ENCODE measurements around the gene ARAP2.

The ARAP2 gene

GRCh38 chr4:36038491-36038890 is 205.8 kb downstream of the ARAP2 start:
- H3K27me3 ChIP-seq (ENCODE audit: insufficient read depth, low read length) = no peaks in the 10 kb centered on the region
- WGBS = 100% methylated on average over 1 of the region's 1 CpG

GRCh38 chr4:36037127-36037526 is 207.2 kb downstream of the ARAP2 start:
- Histone ChIP-seq H3K9ac (ENCODE audit: low read depth, low read length) (no peak overlapping the region), H3K4me1 (ENCODE audit: insufficient read depth, low read length) (peaks cover 6% of the 10 kb centered on the region; the same call in 1 of the 2 replicates), H3K9me3 (ENCODE audit: insufficient read depth, low read depth, low read length) (no peaks in the 10 kb centered on the region), H3K27me3 (ENCODE audit: insufficient read depth, low read length) (no peaks in the 10 kb centered on the region), H3K27ac (ENCODE audit: low read depth, low read length) (no peak overlapping the region), H3K4me3 (ENCODE audit: low read length) (no peak overlapping the region), H3K36me3 (ENCODE audit: insufficient read depth, low read length) (no peaks in the 10 kb centered on the region)

More at GRCh38 chr4:36038491-36038890, 205.8 kb downstream of the ARAP2 start:
- Histone ChIP-seq H3K9me3 (ENCODE audit: insufficient read depth, low read depth, low read length) (no peaks in the 10 kb centered on the region), H3K4me1 (ENCODE audit: insufficient read depth, low read length) (peaks cover 6% of the 10 kb centered on the region; the same call in 1 of the 2 replicates), H3K4me3 (ENCODE audit: low read length) (no peak overlapping the region), H3K36me3 (ENCODE audit: insufficient read depth, low read length) (no peaks in the 10 kb centered on the region), H3K9ac (ENCODE audit: low read depth, low read length) (no peak overlapping the region), H3K27ac (ENCODE audit: low read depth, low read length) (no peak overlapping the region)

DNA sequence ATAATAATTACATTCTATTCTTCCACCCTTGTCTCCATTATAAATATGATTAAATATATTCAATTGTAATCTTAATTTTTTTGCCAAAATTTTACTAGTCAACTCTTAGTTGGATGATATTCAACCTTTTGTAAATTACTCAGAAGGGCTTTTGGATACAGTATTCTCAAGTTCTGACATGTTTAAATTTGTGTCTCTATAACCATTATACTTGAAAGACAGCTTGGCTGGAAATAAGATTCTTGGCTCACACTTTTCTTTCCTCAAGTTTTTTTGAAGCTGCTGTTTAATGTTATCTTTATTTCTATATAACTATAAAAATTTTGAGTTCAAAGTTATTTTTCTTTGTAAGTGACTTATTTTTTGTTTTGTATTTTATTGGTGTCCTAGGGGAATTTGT is 214.4 kb downstream of the ARAP2 start:
- Histone ChIP-seq H3K4me1 (ENCODE audit: insufficient read depth, low read length) (peaks cover 23% of the 10 kb centered on the region), H3K9ac (ENCODE audit: low read depth, low read length) (no peak overlapping the region), H3K9me3 (ENCODE audit: insufficient read depth, low read depth, low read length) (no peaks in the 10 kb centered on the region), H3K27me3 (ENCODE audit: insufficient read depth, low read length) (no peaks in the 10 kb centered on the region), H3K27ac (ENCODE audit: low read depth, low read length) (no peak overlapping the region), H3K4me3 (ENCODE audit: low read length) (no peak overlapping the region), H3K36me3 (ENCODE audit: insufficient read depth, low read length) (no peaks in the 10 kb centered on the region)

- Histone ChIP-seq H3K36me3 (ENCODE audit: insufficient read depth, low read length) (no peaks in the 10 kb centered on the region), H3K4me3 (ENCODE audit: low read length) (no peak overlapping the region), H3K27ac (ENCODE audit: low read depth, low read length) (no peak overlapping the region), H3K9ac (ENCODE audit: low read depth, low read length) (no peak overlapping the region), H3K27me3 (ENCODE audit: insufficient read depth, low read length) (no peaks in the 10 kb centered on the region), H3K4me1 (ENCODE audit: insufficient read depth, low read length) (peaks cover 25% of the 10 kb centered on the region), H3K9me3 (ENCODE audit: insufficient read depth, low read depth, low read length) (no peaks in the 10 kb centered on the region)
- WGBS = 55% methylated on average over 4 of the region's 5 CpGs
These were observed 217.1 kb downstream of the ARAP2 start for GRCh38 chr4:36027203-36027602.

GRCh38 chr4:36026348-36026880 is 217.9 kb downstream of the ARAP2 start:
- H3K27me3 ChIP-seq (ENCODE audit: insufficient read depth, low read length) = no peaks in the 10 kb centered on the region
- no peak overlapping the region for H3K9ac ChIP-seq (ENCODE audit: low read depth, low read length)
- H3K9me3 ChIP-seq (ENCODE audit: insufficient read depth, low read depth, low read length) = no peaks in the 10 kb centered on the region
- H3K4me1 ChIP-seq (ENCODE audit: insufficient read depth, low read length) = peaks cover 25% of the 10 kb centered on the region
- WGBS = 61% methylated on average over 6 of the region's 6 CpGs
- no peak overlapping the region for H3K4me3 ChIP-seq (ENCODE audit: low read length)
- no peaks in the 10 kb centered on the region for H3K36me3 ChIP-seq (ENCODE audit: insufficient read depth, low read length)
- no peak overlapping the region; the same call in 1 of the 2 replicates for H3K27ac ChIP-seq (ENCODE audit: low read depth, low read length)

GRCh38 chr4:36024901-36025660 is 219.2 kb downstream of the ARAP2 start:
- peaks cover 25% of the 10 kb centered on the region for H3K4me1 ChIP-seq (ENCODE audit: insufficient read depth, low read length)
- no peak overlapping the region for H3K4me3 ChIP-seq (ENCODE audit: low read length)

DNA sequence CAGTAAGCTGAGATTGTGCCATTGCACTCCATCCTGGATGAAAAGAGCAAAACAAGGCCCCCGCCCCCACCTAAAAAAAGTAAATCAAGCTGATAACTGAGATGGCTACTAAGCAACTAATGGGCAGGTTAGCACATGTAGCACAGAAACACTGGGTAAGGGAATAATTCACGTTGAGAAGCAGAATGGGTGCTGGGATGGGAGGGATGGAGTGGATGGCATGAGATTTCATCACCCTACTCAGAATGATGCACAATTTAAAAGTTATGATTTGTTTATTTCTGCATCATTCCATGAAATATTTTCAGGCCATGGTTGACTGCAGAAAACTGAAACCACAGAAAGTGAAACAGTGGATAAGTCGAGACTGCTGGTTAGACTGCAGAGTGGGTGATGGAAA is 224.0 kb downstream of the ARAP2 start:
- 93% methylated on average over 3 of the region's 3 CpGs for WGBS
- H3K27me3 ChIP-seq (ENCODE audit: insufficient read depth, low read length) = no peaks in the 10 kb centered on the region
- H3K27ac ChIP-seq (ENCODE audit: low read depth, low read length) = no peak overlapping the region
- H3K36me3 ChIP-seq (ENCODE audit: insufficient read depth, low read length) = no peaks in the 10 kb centered on the region
- no peak overlapping the region for H3K4me3 ChIP-seq (ENCODE audit: low read length)
- H3K9me3 ChIP-seq (ENCODE audit: insufficient read depth, low read depth, low read length) = no peaks in the 10 kb centered on the region
- H3K4me1 ChIP-seq (ENCODE audit: insufficient read depth, low read length) = peaks cover 6% of the 10 kb centered on the region; the same call in 1 of the 2 replicates
- no peak overlapping the region for H3K9ac ChIP-seq (ENCODE audit: low read depth, low read length)

More at GRCh38 chr4:36024901-36025660, 219.2 kb downstream of the ARAP2 start:
- Histone ChIP-seq H3K9me3 (ENCODE audit: insufficient read depth, low read depth, low read length) (no peaks in the 10 kb centered on the region), H3K9ac (ENCODE audit: low read depth, low read length) (no peak overlapping the region), H3K27ac (ENCODE audit: low read depth, low read length) (no peak overlapping the region), H3K27me3 (ENCODE audit: insufficient read depth, low read length) (no peaks in the 10 kb centered on the region), H3K36me3 (ENCODE audit: insufficient read depth, low read length) (no peaks in the 10 kb centered on the region)
- WGBS = 91% methylated on average over 5 of the region's 6 CpGs

All from HUES64 (cell line).